CD4-positive, alpha-beta T cell treated with Interleukin-15 for 1 hour (primary cell): ENCODE results near the gene B3GNT7.
"Not testable (repeated sequence)": the region's sequence is repeated elsewhere in the genome, so short reads cannot be mapped to it uniquely, and the experiment has no call there.

Experiments
- DNase-seq: peaks from one replicate; pipeline ENCODE4 v3.0.0-alpha.2; 2020

B3GNT7 gene

GRCh38 chr2:231367178-231367577 is 28.3 kb upstream of the B3GNT7 start:
- no peak for DNase-seq

- DNase-seq, result no peak
Measured at GRCh38 chr2:231369580-231370428, 25.7 kb upstream of the B3GNT7 start.

- no peak for DNase-seq
Measured at GRCh38 chr2:231370429-231370748, 25.1 kb upstream of the B3GNT7 start.

GRCh38 chr2:231370749-231371429 is 24.6 kb upstream of the B3GNT7 start:
- no peak for DNase-seq

- DNase-seq, result no peak
Measured at GRCh38 chr2:231371430-231372054, 24.0 kb upstream of the B3GNT7 start.

GRCh38 chr2:231372326-231372725 is 23.2 kb upstream of the B3GNT7 start:
- no peak for DNase-seq

GRCh38 chr2:231373184-231373583 is 22.3 kb upstream of the B3GNT7 start:
- DNase-seq, result no peak

- DNase-seq, result no peak
Measured at GRCh38 chr2:231373786-231374349, 21.6 kb upstream of the B3GNT7 start.

- no peak for DNase-seq
Measured at GRCh38 chr2:231374771-231375170, 20.7 kb upstream of the B3GNT7 start.

- not testable (repeated sequence) for DNase-seq
Measured at GRCh38 chr2:231375994-231376615, 19.4 kb upstream of the B3GNT7 start.

GRCh38 chr2:231376857-231377256 is 18.7 kb upstream of the B3GNT7 start:
- DNase-seq, result no peak

GRCh38 chr2:231378026-231378722 is 17.3 kb upstream of the B3GNT7 start:
- no peak for DNase-seq

GRCh38 chr2:231379266-231380215 is 16.0 kb upstream of the B3GNT7 start:
- DNase-seq, result no peak

- DNase-seq, result no peak
Measured at GRCh38 chr2:231380307-231380706, 15.2 kb upstream of the B3GNT7 start.

GRCh38 chr2:231380991-231381847 is 14.3 kb upstream of the B3GNT7 start:
- DNase-seq, result no peak

GRCh38 chr2:231382116-231382515 is 13.4 kb upstream of the B3GNT7 start:
- DNase-seq, result no peak

GRCh38 chr2:231383416-231384108 is 11.9 kb upstream of the B3GNT7 start:
- no peak for DNase-seq

GRCh38 chr2:231384109-231384435 is 11.4 kb upstream of the B3GNT7 start:
- no peak for DNase-seq

- no peak for DNase-seq
Measured at GRCh38 chr2:231384970-231385369, 10.5 kb upstream of the B3GNT7 start.

- no peak for DNase-seq
Measured at GRCh38 chr2:231385429-231385828, 10.1 kb upstream of the B3GNT7 start.
